Psoas muscle (tissue), 8 donors: Measurements from ENCODE around the gene NOS1AP. TPM values are rescaled to one million over a fixed set of nuclear protein-coding genes. Genes with fewer than 3 reads are reported as not detected.

Experiments used
- ATAC-seq, 4 donors: fragments of 200-7000 bp; cut with Tn5 transposase; one replicate each; pipeline ENCODE4 v1.9.1; 2020; ENCODE audit warnings: moderate library complexity in 3 of 4, mild to moderate bottlenecking in 2 of 4
- DNase-seq, 2 donors: peaks; one replicate each; pipeline ENCODE4 v3.0.0-alpha.2; 2020
- H3K27ac ChIP-seq: fragments of 200-600 bp; one replicate; pipeline ENCODE4 v1.8.0; 2022
- H3K27me3 ChIP-seq, 3 donors: fragments of 200-600 bp in 1 of 3; one replicate each; pipeline versions ENCODE4 v1.6.1 to v1.8.0; 2013 to 2022; ENCODE audit warnings: low read length in 2 of 3, mild to moderate bottlenecking in 2 of 3, moderate library complexity in 1 of 3; ENCODE audit not compliant: insufficient read depth in 3 of 3
- H3K36me3 ChIP-seq, 2 donors: fragments of 200-600 bp in 1 of 2; one replicate each; pipeline versions ENCODE4 v1.6.1 to v1.8.0; 2013 to 2022; ENCODE audit warnings: low read depth in 1 of 2, mild to moderate bottlenecking in 1 of 2, moderate library complexity in 1 of 2; ENCODE audit not compliant: insufficient read depth in 1 of 2
- H3K4me1 ChIP-seq: fragments of 200-600 bp; one replicate; pipeline ENCODE4 v1.8.0; 2022
- H3K4me3 ChIP-seq: fragments of 200-600 bp; one replicate; pipeline ENCODE4 v1.8.0; 2022; ENCODE audit warnings: mild to moderate bottlenecking
- H3K9me3 ChIP-seq: fragments of 200-600 bp; one replicate; pipeline ENCODE4 v1.8.0; 2022
- CTCF ChIP-seq: fragments of 200-600 bp; IDR thresholded peaks from one replicate; pipeline ENCODE4 v1.8.0; 2022; ENCODE audit warnings: antibody characterized with exemption
- WGBS, 3 donors: extraction: QIAGEN DNeasy Blood & Tissue Kit; methylation state at CpG; one replicate each; pipeline versions ENCODE4 v1.1.6 to v1.1.7; 2013; 5-methylcytosine and 5-hydroxymethylcytosine counted together
- intact Hi-C, 2 donors: fragments of 100-400 bp; cut with DNase I; formaldehyde crosslinking; loops; one replicate each; pipeline versions ENCODE4 v1.11.0 to v1.14.2; 2022
- polyA plus RNA-seq, 3 donors: library from polyadenylated mRNA; stranded (reverse); fragments of 200-250 nt; gene quantifications; one replicate each; pipeline ENCODE4 v1.2.3, GENCODE V29; 2013
- total RNA-seq, 4 donors: library from RNA; stranded (reverse); fragmentation: NEBNext Ultra II Directional in 2 of 4; extraction: Animal tissue kit (Norgen Biotek cat#: 25700) in 2 of 4; gene quantifications; one replicate each; pipeline versions ENCODE4 v1.2.1 to v1.2.4, GENCODE V29; 2021 to 2023
- donor health status: healthy with polysubstance abuse.
- donor health status: DM: no; HTN: no; CAD: no; lungs with moderate emphysema.
- donor health status: Bipolar disorder and iron deficiency.
- donor health status: healthy.
- donor health status: DM: yes; HTN: yes; CAD: no.
- donor health status: DM: no; HTN: no; CAD: no.
- donor health status: DM: no; HTN: no; CAD: no.
- donor health status: DM: yes; HTN: yes; CAD: no.

NOS1AP gene
- total and polyA plus RNA-seq, 7 donors: 0.10 to 0.76 (median 0.18) TPM

- Histone ChIP-seq H3K9me3 (no peaks in the 10 kb centered on the region), H3K4me3 (no peak overlapping the region), H3K4me1 (no peaks in the 10 kb centered on the region), H3K27me3 (no peaks in the 10 kb centered on the region), H3K27ac (no peak overlapping the region), H3K36me3 (no peaks in the 10 kb centered on the region)
- no peak for TF ChIP-seq CTCF
- ATAC-seq (no peak), DNase-seq (no peak)
- intact Hi-C loops: no loop called here
- 84 to 93% (median 87%) methylated on average over 3 of the region's 3 CpGs for WGBS, 3 donors
These were observed 233.0 kb downstream of the NOS1AP start for GRCh38 chr1:162302306-162303003.

- Histone ChIP-seq H3K4me1 (no peaks in the 10 kb centered on the region), H3K4me3 (no peak overlapping the region), H3K9me3 (peaks cover under 1% of the 10 kb centered on the region), H3K36me3 (no peaks in the 10 kb centered on the region), H3K27me3 (no peaks in the 10 kb centered on the region), H3K27ac (no peak overlapping the region)
- intact Hi-C loops: no loop called here
- DNase-seq (no peak), ATAC-seq (no peak)
- 89 to 96% (median 94%) methylated on average over 3 of the region's 3 CpGs for WGBS, 3 donors
- TF ChIP-seq CTCF: no peak
These were observed 233.5 kb downstream of the NOS1AP start for GRCh38 chr1:162303004-162303344.

- Histone ChIP-seq H3K36me3 (no peaks in the 10 kb centered on the region), H3K9me3 (peaks cover 3% of the 10 kb centered on the region), H3K27me3 (no peaks in the 10 kb centered on the region), H3K4me3 (no peak overlapping the region), H3K4me1 (no peaks in the 10 kb centered on the region), H3K27ac (no peak overlapping the region)
- WGBS, 3 donors: 91 to 94% (median 92%) methylated on average over 2 of the region's 2 CpGs
- ATAC-seq (no peak), DNase-seq (no peak)
- intact Hi-C loops: no loop called here
- no peak for TF ChIP-seq CTCF
These were observed 235.2 kb downstream of the NOS1AP start for GRCh38 chr1:162304736-162305135.

GRCh38 chr1:162305969-162306368, 236.5 kb downstream of the NOS1AP start:
- TF ChIP-seq CTCF: no peak
- intact Hi-C loops: no loop called here
- DNase-seq (no peak), ATAC-seq (no peak)
- Histone ChIP-seq H3K27me3 (peaks cover 0 to under 1% (median 0%) of the 10 kb centered on the region in 3 donors), H3K27ac (no peak overlapping the region), H3K4me3 (no peak overlapping the region), H3K4me1 (no peaks in the 10 kb centered on the region), H3K36me3 (no peaks in the 10 kb centered on the region), H3K9me3 (peaks cover 3% of the 10 kb centered on the region)
- WGBS, 3 donors: 70 to 81% (median 81%) methylated on average over 1 of the region's 1 CpG

GRCh38 chr1:162310337-162310736, 240.8 kb downstream of the NOS1AP start:
- H3K4me3 ChIP-seq: no peak overlapping the region
- DNase-seq (no peak), ATAC-seq (no peak)
- peaks cover 0 to 4% (median 0%) of the 10 kb centered on the region in 3 donors for H3K27me3 ChIP-seq
- H3K4me1 ChIP-seq: no peaks in the 10 kb centered on the region
- WGBS, 3 donors: 83 to 89% (median 87%) methylated on average over 4 of the region's 4 CpGs
- intact Hi-C loops: no loop called here
- H3K27ac ChIP-seq: no peak overlapping the region
- H3K9me3 ChIP-seq: peaks cover 3% of the 10 kb centered on the region
- TF ChIP-seq CTCF: no peak
- no peaks in the 10 kb centered on the region for H3K36me3 ChIP-seq
